Measurements from ENCODE around the gene HOXD3. TPM values are rescaled to one million over a fixed set of nuclear protein-coding genes. Genes with fewer than 3 reads are reported as not detected.

HOXD3 gene
- total and polyA plus RNA-seq, 9 of the 15 experiments (the other 6 are each of a cell fraction or from before 2014, with no cell fraction given) = not detected

- Histone ChIP-seq H3K4me3 (no peak overlapping the region), H2AFZ (ENCODE audit: low read depth, low read length) (no peak overlapping the region), H3K79me2 (ENCODE audit: control insufficient read depth, insufficient read depth, low read length) (no peaks in the 10 kb centered on the region), H3K4me1 (replicated peaks in 1 of 2; ENCODE audit: control insufficient read depth in 2 of 2, insufficient read depth in 2 of 2, low read length in 2 of 2) (peaks cover 0 to 9% of the 10 kb centered on the region in 2 experiments; a peak in 1 of 5 replicates), H3K4me2 (ENCODE audit: insufficient read depth, low read length) (no peak overlapping the region), H3K36me3 (ENCODE audit: control insufficient read depth, insufficient read depth, low read length) (no peaks in the 10 kb centered on the region), H4K20me1 (replicated peaks; ENCODE audit: control insufficient read depth, insufficient read depth, low read length) (no peaks in the 10 kb centered on the region), H3K9ac (ENCODE audit: insufficient read depth in 1 of 2, low read depth in 2 of 2, low read length in 2 of 2) (no peak overlapping the region), H3K27ac (ENCODE audit: extremely low read depth, low read depth, low read length) (no peak overlapping the region), H3K9me1 (ENCODE audit: control insufficient read depth, insufficient read depth, low read length) (no peaks in the 10 kb centered on the region), H3K27me3 (ENCODE audit: control insufficient read depth in 2 of 2, insufficient read depth in 2 of 2, low read length in 2 of 2) (peaks cover 39 to 55% of the 10 kb centered on the region in 2 experiments), H3K9me3 (replicated peaks; ENCODE audit: control insufficient read depth, insufficient read depth, low read depth, low read length) (no peaks in the 10 kb centered on the region)
- ChIA-PET CTCF (ENCODE audit: low intra/inter-chr PET ratio) (no interaction called here), POLR2A (interaction anchor here (1.0 kb wide), 1 partner anchor 21 kb away, joined by 3 read pairs; no protein-coding TSS in a partner anchor)
- BruUV-seq (replicated peaks) = no TSS peak
- no peak for DNase-seq (ENCODE audit: extremely low read depth in 1 of 4, low spot score in 3 of 4)
- TF ChIP-seq RB1 (IDR thresholded peaks at IDR 0.05; ENCODE audit: low read depth) (no peak), SP2 (IDR thresholded peaks at IDR 0.05; ENCODE audit: extremely low read depth, low read depth, low read length, poor library complexity, severe bottlenecking) (no peak)
- no peak for ATAC-seq
- WGBS (ENCODE audit: insufficient coverage, low coverage, missing lambda C conversion rate) = 2% methylated on average over 3 of the region's 3 CpGs
- in situ Hi-C loops (cut with MboI) = no loop called here
- FAIRE-seq = no peak
- intact Hi-C loops (cut with micrococcal nuclease) = no loop called here
These were observed 24.4 kb downstream of the HOXD3 start for GRCh38 chr2:176181551-176181950.

- Histone ChIP-seq H3K79me2 (ENCODE audit: control insufficient read depth, insufficient read depth, low read length) (no peaks in the 10 kb centered on the region), H3K9me1 (ENCODE audit: control insufficient read depth, insufficient read depth, low read length) (no peaks in the 10 kb centered on the region), H3K27me3 (ENCODE audit: control insufficient read depth in 2 of 2, insufficient read depth in 2 of 2, low read length in 2 of 2) (peaks cover 44 to 54% of the 10 kb centered on the region in 2 experiments), H3K4me3 (no peak overlapping the region), H3K9me3 (replicated peaks; ENCODE audit: control insufficient read depth, insufficient read depth, low read depth, low read length) (no peaks in the 10 kb centered on the region), H3K36me3 (ENCODE audit: control insufficient read depth, insufficient read depth, low read length) (no peaks in the 10 kb centered on the region), H3K4me1 (replicated peaks in 1 of 2; ENCODE audit: control insufficient read depth in 2 of 2, insufficient read depth in 2 of 2, low read length in 2 of 2) (peaks cover 0 to 9% of the 10 kb centered on the region in 2 experiments; a peak in 1 of 5 replicates), H3K4me2 (ENCODE audit: insufficient read depth, low read length) (no peak overlapping the region), H2AFZ (ENCODE audit: low read depth, low read length) (no peak overlapping the region), H4K20me1 (replicated peaks; ENCODE audit: control insufficient read depth, insufficient read depth, low read length) (no peaks in the 10 kb centered on the region), H3K27ac (ENCODE audit: extremely low read depth, low read depth, low read length) (no peak overlapping the region), H3K9ac (ENCODE audit: insufficient read depth in 1 of 2, low read depth in 2 of 2, low read length in 2 of 2) (no peak overlapping the region)
- 0% methylated on average over 3 of the region's 3 CpGs for WGBS (ENCODE audit: insufficient coverage, low coverage, missing lambda C conversion rate)
- ChIA-PET CTCF (ENCODE audit: low intra/inter-chr PET ratio) (no interaction called here), POLR2A (no interaction called here)
- no peak for ATAC-seq
- FAIRE-seq = no peak
- no peak for DNase-seq (ENCODE audit: extremely low read depth in 1 of 4, low spot score in 3 of 4)
- in situ Hi-C loops (cut with MboI) = no loop called here
- intact Hi-C loops (cut with micrococcal nuclease) = no loop called here
- no TSS peak for BruUV-seq (replicated peaks)
- TF ChIP-seq VEZF1 (CRISPR knock-in tag; IDR thresholded peaks at IDR 0.05) = no peak
- TF ChIP-seq REST (IDR thresholded peaks at IDR 0.05; ENCODE audit: borderline replicate concordance) = no peak
- no peak for TF ChIP-seq REST (CRISPR knock-in tag; IDR thresholded peaks at IDR 0.05; ENCODE audit: low read depth)
These were observed 25.6 kb downstream of the HOXD3 start for GRCh38 chr2:176182671-176183070.

All from K562 (cell line).